LNCAP (cell line): ENCODE data around the gene ELF3.

Experiments used
- TF ChIP-seq, protein P1 (sequence below): fragments of 450-650 bp; IDR thresholded peaks from 2 replicates; pipeline ENCODE4 v1.5.1; 2017; ENCODE audit warnings: mild to moderate bottlenecking

The ELF3 gene

DNA sequence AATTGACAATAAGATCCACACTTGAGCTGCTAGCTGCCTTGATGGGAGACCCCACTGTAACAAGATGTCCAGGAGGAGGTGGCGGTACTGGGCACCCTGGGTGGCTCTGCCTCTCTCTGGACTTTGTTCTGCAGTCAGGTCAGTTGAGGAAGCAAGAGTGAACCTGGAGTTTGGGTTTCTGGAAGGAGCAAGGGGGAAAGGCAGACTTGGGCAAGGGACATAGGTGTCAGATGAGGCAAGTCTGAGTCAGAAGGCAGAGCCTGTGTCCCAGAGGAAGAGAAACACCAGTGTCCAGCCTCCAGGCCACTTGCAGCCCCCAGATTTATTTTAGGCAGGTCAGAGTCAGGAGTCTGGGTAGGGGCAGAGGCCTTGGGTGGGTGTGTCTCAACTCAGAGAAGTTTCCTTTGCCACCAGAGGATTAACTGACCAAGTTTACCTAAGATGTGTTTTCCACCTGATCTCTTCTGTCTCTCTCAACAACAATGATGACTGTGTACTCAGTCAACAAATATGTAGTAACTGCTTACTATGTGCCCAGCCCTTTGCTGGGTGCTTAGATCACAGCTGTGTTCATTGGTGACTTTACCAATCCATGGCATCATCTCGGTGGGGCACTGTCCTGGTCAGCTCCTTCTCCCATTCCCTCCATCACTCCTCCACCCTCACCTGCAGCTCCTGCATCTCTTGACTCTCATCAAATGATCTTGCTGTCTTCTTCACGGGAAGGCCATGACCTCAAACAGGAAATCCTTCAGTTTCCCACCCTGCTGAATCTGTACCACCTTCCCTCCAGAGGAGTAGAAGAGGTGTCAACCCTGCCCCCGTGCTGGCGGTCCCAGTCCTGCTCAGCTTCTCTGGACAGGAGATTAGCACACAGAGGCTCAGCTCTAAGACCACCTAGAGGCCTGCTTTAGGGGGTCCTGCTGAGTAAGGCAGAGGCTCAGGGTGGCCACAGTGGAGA, 36.6 kb downstream of the ELF3 start:
- TF ChIP-seq, protein P1, sequence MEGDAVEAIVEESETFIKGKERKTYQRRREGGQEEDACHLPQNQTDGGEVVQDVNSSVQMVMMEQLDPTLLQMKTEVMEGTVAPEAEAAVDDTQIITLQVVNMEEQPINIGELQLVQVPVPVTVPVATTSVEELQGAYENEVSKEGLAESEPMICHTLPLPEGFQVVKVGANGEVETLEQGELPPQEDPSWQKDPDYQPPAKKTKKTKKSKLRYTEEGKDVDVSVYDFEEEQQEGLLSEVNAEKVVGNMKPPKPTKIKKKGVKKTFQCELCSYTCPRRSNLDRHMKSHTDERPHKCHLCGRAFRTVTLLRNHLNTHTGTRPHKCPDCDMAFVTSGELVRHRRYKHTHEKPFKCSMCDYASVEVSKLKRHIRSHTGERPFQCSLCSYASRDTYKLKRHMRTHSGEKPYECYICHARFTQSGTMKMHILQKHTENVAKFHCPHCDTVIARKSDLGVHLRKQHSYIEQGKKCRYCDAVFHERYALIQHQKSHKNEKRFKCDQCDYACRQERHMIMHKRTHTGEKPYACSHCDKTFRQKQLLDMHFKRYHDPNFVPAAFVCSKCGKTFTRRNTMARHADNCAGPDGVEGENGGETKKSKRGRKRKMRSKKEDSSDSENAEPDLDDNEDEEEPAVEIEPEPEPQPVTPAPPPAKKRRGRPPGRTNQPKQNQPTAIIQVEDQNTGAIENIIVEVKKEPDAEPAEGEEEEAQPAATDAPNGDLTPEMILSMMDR: no peak

DNA sequence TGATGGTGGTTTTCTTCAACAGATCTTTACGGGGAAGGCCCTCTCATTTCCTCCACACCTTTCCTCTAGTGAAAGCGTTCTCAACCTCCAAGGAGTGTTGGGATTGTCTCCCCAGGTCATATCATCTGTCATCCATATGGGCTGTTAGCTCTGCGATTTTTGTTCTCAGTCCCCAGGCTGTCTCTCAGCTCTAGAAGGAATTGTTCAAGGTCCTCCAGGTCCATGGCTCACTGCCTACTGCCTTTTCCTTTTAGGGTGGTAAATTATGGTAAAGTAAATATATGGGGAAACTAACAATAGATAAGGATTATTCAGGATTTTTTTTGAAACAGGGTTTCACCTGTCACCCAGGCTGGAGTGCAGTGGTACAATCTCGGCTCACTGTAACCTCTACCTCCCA, 37.6 kb downstream of the ELF3 start:
- TF ChIP-seq, protein P1: no peak

DNA sequence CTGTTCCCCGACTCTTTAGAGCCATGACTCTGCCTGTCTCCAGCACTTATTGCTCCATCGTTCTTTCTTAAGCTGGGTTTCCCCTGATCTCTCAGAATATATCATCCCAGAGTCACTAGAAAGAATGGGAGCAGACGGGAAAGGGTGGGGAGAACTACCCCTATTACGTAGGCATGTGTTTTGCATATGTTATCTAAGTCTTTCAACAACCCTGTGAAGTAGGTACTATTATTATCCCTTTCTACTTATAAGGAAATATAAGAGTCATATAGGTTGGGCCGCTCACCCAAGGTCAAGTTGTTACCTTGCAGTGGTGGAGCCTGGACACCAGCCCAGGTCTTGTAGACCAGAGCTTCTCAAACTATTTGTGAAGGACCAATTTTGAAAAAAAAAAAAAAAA, 38.7 kb downstream of the ELF3 start:
- TF ChIP-seq, protein P1: no peak

DNA sequence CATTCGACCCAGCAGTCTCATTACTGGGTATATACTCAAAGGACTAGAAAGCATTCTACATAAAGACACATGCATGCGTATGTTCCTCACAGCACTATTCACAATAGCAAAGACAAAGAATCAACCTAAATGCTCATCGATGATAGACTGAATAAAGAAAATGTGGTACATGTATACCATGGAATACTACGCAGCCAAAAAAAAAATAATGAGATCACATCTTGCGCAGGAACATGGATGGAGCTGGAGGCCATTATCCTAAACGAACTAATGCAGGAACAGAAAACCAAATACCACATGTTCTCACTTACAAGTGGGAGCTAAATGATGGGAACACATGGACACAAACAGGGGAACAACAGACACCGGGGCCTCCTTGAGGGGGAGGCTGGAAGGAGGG, 43.7 kb downstream of the ELF3 start:
- TF ChIP-seq, protein P1: no peak

DNA sequence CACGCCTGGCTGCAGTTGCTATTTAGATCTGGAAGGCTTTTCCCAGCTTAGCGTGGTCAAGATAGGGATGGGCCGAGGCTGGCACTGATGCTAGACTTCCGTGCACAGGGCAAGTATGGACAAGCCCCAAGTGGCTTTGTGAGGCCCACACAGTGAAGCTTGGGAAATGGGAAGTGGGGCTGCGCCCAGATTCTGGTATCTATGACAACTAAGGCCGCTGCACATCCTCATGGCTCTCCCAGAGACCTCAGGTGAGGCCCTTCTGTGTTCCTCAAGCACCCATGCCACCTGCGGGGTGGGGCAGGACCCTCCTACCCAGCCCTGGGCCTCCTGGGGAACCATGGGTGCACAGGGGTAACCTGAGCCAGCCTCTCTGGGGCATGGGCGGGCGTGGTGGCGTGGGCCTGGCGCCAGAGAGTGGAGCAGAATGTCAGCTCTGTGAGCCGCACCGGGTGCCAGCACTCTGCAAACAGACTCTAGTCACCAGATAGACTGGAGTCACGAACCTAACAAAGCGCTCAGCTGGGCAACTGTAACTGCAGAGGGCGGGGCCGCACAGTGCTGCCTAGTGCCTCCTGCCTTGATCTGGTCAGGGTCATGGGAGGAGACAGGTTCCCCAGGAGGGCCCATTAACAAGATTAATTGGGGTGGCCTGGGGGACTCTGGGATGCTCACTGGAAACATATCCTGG, 46.4 kb downstream of the ELF3 start:
- TF ChIP-seq, protein P1: no peak

DNA sequence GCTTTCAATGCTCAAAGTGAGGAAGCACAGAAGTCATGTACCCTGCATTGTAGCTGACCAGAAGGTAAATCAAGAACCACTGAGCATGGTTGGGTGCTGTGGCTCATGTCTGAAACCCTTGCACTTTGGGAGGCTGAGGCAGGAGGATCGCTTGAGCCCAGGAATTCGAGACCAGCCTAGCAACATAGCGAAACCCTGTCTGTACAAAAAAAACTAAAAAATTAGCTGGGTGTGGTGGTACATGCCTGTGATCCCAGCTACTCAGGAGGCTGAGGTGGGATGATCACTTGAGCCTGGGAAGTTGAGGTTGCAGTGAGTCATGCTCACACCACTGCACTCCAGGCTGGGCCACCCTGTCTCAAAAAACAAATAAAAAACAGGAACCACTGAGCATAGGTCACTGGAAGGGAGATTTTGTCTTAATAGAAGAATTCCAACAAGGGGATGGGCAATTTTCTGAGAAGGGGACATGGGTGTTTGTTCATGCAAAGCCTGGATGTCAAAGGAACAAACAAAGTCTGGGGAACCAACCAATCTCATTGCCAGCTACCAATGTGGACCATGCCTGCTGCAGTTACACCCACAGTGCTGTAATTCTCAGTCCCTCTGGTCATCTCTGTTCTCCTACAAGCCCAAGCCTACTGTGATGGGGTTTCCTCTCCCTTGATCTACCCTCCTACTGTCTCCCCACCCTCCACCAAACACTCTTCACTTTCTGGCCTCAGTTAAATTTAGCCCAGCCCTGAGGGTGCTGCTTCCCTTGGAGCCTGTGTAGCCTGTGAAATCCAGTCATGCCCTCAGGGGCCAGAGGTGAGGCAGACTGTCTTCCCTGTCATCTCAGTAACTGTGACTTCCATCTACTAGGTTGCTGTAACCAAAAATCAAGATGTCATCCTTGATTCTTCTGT, 47.9 kb downstream of the ELF3 start:
- TF ChIP-seq, protein P1: no peak

DNA sequence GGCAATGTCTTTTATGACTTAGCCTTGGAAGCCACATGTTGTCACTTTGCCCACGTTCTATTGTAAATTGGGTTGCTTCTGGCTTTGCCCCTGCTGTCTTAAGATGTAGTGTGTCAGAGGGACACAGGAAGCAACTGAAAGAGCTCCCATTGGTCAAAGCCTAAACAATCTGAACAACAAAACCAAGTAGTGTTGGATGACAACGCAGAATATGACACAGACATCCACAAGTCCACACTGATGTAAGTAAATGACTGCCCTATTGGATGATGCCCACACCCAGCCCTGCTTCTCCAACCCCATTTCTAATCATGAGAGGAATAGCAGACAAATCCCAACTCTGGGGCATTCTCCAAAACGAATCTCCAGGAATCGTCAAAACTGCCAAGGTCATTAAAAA, 50.7 kb downstream of the ELF3 start:
- TF ChIP-seq, protein P1: no peak
